Right lobe of liver (tissue), 4 donors: ENCODE results near the gene ZBTB16.

Experiments used
- POLR2A ChIP-seq: fragments of 450-650 bp; IDR thresholded peaks from one replicate; pipeline ENCODE4 v1.6.1; 2017; ENCODE audit warnings: antibody characterized with exemption, mild to moderate bottlenecking
- TF ChIP-seq, protein P1 (sequence below), 4 donors: fragments of 200-600 bp in 3 of 4; fragments of 450-650 bp in 1 of 4; IDR thresholded peaks; one replicate each; pipeline versions ENCODE4 v1.5.1 to v1.8.0; 2016 to 2022; ENCODE audit warnings: antibody characterized with exemption in 4 of 4, mild to moderate bottlenecking in 2 of 4
- donor health status: DM: no; HTN: no; CAD: no.
- donor health status: DM: no; HTN: no; CAD: no.
- donor health status: DM: no; HTN: yes; CAD: no.

GRCh38 chr11:114149689-114150407, 90.3 kb downstream of the ZBTB16 start:
- TF ChIP-seq, protein P1, sequence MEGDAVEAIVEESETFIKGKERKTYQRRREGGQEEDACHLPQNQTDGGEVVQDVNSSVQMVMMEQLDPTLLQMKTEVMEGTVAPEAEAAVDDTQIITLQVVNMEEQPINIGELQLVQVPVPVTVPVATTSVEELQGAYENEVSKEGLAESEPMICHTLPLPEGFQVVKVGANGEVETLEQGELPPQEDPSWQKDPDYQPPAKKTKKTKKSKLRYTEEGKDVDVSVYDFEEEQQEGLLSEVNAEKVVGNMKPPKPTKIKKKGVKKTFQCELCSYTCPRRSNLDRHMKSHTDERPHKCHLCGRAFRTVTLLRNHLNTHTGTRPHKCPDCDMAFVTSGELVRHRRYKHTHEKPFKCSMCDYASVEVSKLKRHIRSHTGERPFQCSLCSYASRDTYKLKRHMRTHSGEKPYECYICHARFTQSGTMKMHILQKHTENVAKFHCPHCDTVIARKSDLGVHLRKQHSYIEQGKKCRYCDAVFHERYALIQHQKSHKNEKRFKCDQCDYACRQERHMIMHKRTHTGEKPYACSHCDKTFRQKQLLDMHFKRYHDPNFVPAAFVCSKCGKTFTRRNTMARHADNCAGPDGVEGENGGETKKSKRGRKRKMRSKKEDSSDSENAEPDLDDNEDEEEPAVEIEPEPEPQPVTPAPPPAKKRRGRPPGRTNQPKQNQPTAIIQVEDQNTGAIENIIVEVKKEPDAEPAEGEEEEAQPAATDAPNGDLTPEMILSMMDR (IDR thresholded peaks at IDR 0.05), result no peak
- TF ChIP-seq POLR2A, result no peak
